ENCODE results near the gene ASAP2. TPM values are rescaled to one million over a fixed set of nuclear protein-coding genes. Genes with fewer than 3 reads are reported as not detected.

The ASAP2 gene
- total RNA-seq, 1 experiment from 2014 or later, result 12.6 TPM

- Histone ChIP-seq H3K4ac (ENCODE audit: low read depth, low read length) (no peak overlapping the region), H3K27ac (ENCODE audit: insufficient read length, low read depth, low read length) (no peak overlapping the region), H3K18ac (ENCODE audit: insufficient read length, low read depth, low read length) (no peak overlapping the region), H3K23me2 (ENCODE audit: insufficient read length, low read depth, low read length, poor library complexity, severe bottlenecking) (no peaks in the 10 kb centered on the region), H2BK120ac (ENCODE audit: low read depth, low read length, poor library complexity, severe bottlenecking) (no peak overlapping the region), H2BK20ac (ENCODE audit: low read depth, low read length, poor library complexity, severe bottlenecking) (no peak overlapping the region), H2BK15ac (ENCODE audit: low read depth, low read length) (no peak overlapping the region), H3K14ac (ENCODE audit: insufficient read depth, low read length) (no peak overlapping the region), H3K9ac (ENCODE audit: extremely low read depth, insufficient read length, low read length) (no peak overlapping the region), H2AFZ (ENCODE audit: low read length) (no peak overlapping the region), H4K5ac (ENCODE audit: insufficient read length, low read depth, low read length) (no peak overlapping the region), H4K91ac (ENCODE audit: insufficient read length, low read depth, low read length) (no peak overlapping the region), H4K8ac (replicated peaks; ENCODE audit: insufficient read length, low read depth, low read length) (no peak overlapping the region), H2BK5ac (ENCODE audit: insufficient read length, low read length) (no peak overlapping the region), H3K79me1 (ENCODE audit: insufficient read depth, low read depth, low read length, poor library complexity, severe bottlenecking) (no peaks in the 10 kb centered on the region), H4K20me1 (ENCODE audit: control insufficient read depth, insufficient read depth, insufficient read length) (no peaks in the 10 kb centered on the region), H3K27me3 (ENCODE audit: insufficient read depth, low read length) (no peaks in the 10 kb centered on the region), H3K79me2 (ENCODE audit: insufficient read depth, low read length) (no peaks in the 10 kb centered on the region), H3T11ph (ENCODE audit: low read length) (no peak overlapping the region), H3K4me1 (ENCODE audit: insufficient read depth, low read length) (peaks cover 3% of the 10 kb centered on the region; the same call in 1 of the 2 replicates), H2BK12ac (ENCODE audit: insufficient read length, low read depth, low read length) (no peak overlapping the region), H3K23ac (ENCODE audit: insufficient read length, low read depth, low read length) (no peak overlapping the region), H3K9me3 (ENCODE audit: control insufficient read depth, low read depth, low read length) (no peaks in the 10 kb centered on the region), H3K4me2 (ENCODE audit: insufficient read depth, insufficient read length, low read length) (no peak overlapping the region), H3K56ac (ENCODE audit: insufficient read length, low read depth, low read length) (no peak overlapping the region), H2AK5ac (ENCODE audit: insufficient read length, low read length) (no peak overlapping the region)
- Mint-ChIP-seq H3K4me3 (no peak overlapping the region), H3K36me3 (ENCODE audit: insufficient read depth in 1 of 3, low read depth in 3 of 3) (peaks cover 2 to 35% (median 26%) of the 10 kb centered on the region in 3 experiments; a peak in 6 of 7 replicates), H3K4me1 (peaks cover 16 to 24% of the 10 kb centered on the region in 2 experiments), H3K27ac (0 out of 7 replicates have a peak overlapping the region, but pooled peaks of 1 of the 3 experiments have one; percentile 39), H3K9me3 (no peaks in the 10 kb centered on the region), H3K27me3 (ENCODE audit: low read depth) (no peaks in the 10 kb centered on the region)
- no CpG with 5 or more reads among the region's 7 CpGs for WGBS (ENCODE audit: extremely low coverage, insufficient read length, low lambda C conversion rate)
- no peak for TF ChIP-seq CTCF (conservative IDR thresholded peaks at IDR 0.05)
- no peak for DNase-seq
These were observed 183.7 kb downstream of the ASAP2 start for GRCh38 chr2:9390151-9390850.

Data from H9 (cell line).